Measurements from ENCODE around the gene NCOA7. TPM values are rescaled to one million over a fixed set of nuclear protein-coding genes. Genes with fewer than 3 reads are reported as not detected.
A peak's percentile ranks its signal among the peaks of the same experiment; 100 is the strongest.
"Not testable (repeated sequence)": the region's sequence is repeated elsewhere in the genome, so short reads cannot be mapped to it uniquely, and the experiment has no call there.

NCOA7 gene
- total RNA-seq, 1 donor from 2014 or later, result 59.0 TPM

DNA sequence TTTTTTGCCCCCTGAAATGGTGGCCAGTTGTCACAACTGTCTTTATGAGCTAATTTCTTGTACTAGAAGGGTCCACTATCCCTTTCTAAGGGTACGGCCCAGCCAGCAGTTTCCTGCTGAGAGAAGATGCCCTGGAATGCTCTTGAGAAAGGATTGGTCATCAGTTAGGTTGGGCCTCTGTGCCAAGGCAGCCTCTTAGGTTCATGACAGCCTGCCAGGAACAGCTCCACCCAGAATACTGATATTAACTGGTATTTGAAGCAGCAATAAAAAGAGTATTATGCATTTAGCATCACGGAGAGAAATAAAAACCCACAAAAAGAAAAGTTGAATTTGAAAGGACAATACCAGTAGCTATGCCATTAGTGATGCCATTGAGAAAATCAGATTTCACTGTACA is 156.9 kb downstream of the NCOA7 start:
- DNase-seq (ENCODE audit: low read depth), result no peak

DNA sequence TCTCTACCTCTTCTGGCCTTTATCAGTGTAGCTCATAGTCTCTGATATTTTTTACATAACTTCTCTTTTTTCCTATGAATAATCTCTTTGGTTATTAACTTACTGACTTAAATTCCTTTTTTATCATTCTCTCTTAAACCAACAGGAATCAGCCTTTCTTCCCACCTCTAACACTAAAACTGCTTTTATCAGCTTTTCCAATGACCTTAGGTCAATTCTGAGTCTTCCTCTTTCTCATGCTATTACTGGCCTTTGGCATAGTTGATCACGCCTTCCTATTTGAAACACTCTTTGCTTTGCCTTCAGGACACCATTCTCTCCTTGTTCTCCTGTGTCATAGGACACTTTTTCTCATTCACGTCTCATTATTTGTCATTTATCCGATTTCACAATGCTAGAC is 157.7 kb downstream of the NCOA7 start:
- DNase-seq (ENCODE audit: low read depth), result no peak

DNA sequence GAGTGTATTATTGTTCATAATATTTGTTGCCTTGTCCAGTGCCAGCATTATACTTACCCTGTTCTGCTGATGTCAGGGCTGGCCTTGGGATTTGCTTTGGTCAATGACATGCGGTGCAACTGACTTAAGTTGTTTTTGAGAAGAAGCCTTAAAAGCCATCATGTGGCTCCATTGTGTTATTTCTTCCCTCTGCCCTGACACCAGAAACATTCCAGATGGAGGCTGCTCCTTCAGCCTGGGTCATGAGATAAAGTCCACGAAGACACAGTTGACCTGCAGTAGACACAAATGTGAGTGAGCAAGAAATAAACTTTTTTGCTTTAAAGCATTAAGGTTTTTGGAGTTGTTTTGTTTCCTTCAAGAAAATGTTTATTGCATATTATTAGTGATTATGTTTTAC is 158.3 kb downstream of the NCOA7 start:
- DNase-seq (ENCODE audit: low read depth), result no peak

DNA sequence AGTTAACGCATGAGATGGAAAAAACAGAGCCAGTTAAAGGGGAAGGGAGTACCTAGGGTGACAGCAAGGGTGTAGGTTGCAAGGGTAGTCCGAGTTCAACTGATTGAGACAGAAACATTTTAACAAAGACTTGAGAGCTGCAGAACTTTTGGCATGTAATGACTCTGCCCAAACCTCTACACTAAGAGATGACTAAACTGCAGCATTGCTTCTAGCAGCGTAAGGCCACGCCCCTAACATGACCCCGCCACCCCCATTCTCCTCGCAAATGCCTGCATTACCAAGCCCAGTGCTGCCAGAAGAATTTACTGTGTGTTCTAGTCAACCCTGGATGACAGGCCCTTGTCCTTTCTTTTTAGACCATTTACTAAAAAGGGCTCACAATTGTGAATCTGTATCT is 159.5 kb downstream of the NCOA7 start:
- DNase-seq (ENCODE audit: low read depth), result no peak

DNA sequence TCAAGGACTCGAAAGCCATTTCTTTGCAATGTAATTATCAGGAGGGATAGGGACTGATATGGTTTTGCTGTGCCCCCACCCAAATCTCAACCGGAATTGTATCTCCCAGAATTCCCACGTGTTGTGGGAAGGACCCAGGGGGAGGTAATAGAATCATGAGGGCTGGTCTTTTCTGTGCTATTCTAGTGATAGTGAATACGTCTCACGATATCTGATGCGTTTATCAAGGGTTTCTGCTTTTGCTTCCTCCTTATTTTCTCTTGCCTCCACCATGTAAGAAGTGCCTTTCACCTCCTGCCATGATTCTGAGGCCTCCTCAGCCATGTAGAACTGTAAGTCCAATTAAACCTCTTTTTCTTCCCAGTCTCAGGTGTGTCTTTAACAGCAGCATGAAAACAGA is 160.0 kb downstream of the NCOA7 start:
- DNase-seq (ENCODE audit: low read depth), result not testable (repeated sequence)

DNA sequence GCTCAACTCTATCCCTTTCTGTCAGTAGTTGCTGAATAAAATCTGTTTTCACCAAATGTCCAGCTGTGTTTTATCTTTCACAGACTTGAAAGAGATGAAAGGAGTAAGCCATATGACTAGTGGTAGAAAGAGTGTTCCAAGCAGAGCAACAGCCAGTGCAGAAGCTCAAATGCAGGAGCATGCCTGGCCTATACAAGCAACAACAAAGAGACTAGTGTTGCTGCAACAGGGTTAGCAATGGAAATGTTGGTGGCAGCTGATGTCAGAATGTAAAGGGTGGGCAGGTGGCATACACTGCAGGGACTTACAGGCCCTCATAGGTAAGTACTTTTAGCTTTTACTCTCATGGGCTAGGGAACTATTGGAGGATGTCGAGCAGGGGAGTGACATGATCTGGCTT is 160.6 kb downstream of the NCOA7 start:
- DNase-seq (ENCODE audit: low read depth), result no peak

DNA sequence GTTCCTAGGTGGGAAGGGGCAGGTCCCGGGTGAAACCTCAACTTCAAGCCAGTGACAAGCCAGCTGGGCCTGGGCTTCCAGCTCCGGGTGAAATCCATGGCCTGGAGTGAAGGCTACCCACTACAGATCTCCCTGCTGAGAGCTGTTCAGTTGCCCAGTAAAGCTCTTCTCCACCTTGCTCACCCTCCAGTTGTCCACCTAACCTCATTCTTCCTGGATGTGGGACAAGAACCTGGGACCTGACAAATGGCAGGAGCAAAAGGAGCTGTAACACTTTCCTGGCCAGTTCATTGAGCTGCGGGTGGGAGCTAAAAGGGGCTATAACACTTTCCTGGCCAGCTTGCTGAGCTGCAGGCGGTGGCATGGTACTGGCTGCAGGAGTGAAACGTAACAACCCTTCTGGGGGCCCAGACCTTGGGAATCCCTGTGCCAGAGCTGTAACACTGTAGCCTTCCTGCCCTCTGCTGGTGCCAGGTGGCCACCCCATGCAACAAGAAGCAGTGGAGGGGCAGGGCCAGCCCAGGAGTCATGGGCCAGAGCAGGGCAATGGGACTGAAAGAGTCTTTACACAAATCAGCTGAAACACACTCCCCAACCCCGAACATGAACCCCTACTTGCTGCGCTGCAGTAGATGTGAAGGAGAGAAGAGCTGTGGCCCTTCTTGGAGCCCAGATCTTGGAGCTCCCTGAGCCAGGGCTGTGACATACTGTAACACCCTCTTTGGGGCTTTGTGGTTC is 162.2 kb downstream of the NCOA7 start:
- DNase-seq (ENCODE audit: low read depth), result no peak

DNA sequence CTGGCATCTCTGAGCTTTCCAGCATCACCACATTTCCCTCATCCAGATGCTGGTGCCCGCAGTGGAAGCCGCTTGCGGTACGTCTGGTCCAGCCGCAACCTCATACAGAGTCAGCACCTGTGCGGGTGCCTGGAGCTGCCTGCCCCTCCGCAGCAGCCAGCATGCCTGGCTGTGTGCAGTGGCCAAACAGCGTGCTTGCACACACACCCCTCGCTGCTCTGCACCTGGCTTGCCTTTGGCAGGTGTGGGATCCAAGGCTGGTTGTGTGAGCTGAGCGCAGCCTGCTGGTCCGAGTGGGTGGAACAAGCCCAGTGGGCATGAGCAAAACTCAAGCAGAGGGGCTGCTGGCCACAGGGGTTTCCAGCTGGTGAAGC is 162.7 kb downstream of the NCOA7 start:
- DNase-seq (ENCODE audit: low read depth), result no peak

DNA sequence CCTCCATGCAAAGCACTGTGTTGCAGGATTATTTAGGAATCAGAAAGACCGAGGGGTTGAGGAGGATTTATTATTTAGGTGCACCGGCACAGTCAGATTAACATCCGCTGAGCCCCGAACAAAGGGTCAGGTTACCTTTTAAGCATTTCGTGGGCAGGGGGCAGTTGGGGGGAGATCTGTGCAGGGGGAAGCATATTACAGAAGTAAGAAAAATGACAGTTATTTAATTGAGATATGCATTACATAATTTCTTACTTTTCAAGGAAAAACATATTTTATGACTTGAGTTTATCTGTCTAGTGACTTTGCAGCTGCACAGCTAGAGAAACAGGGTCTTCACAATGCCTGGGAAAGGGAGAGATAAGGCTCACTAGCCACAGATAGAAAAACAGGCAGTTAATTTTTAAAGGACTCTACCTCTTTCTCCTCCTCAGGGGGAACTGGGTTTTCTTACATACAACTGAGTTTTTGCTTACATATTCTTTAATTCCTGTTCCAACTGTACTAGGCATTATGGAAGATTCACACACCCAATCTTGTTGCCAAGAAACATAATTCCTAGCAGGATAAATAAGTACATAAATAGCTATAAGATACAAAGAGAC is 164.1 kb downstream of the NCOA7 start:
- no peak for DNase-seq (ENCODE audit: low read depth)

DNA sequence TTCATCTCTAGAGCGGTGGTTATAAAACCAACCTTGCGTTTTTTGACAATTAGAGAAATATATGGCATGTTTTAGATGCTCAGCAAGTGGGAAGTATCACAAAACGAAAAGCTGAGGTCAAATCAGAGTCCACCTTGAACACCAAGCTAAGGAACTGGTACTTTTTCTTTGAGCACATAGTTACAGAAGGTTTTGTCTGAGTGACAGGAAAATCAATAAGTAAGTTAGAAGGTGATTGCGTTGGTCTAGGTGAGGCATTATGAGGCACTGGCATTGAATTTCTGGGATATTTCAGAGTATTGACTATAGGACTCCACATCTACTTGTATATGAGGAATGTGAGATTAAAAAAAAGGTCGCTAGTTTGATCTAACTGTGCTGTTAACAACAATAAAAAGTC is 165.2 kb downstream of the NCOA7 start:
- no peak for DNase-seq (ENCODE audit: low read depth)

DNA sequence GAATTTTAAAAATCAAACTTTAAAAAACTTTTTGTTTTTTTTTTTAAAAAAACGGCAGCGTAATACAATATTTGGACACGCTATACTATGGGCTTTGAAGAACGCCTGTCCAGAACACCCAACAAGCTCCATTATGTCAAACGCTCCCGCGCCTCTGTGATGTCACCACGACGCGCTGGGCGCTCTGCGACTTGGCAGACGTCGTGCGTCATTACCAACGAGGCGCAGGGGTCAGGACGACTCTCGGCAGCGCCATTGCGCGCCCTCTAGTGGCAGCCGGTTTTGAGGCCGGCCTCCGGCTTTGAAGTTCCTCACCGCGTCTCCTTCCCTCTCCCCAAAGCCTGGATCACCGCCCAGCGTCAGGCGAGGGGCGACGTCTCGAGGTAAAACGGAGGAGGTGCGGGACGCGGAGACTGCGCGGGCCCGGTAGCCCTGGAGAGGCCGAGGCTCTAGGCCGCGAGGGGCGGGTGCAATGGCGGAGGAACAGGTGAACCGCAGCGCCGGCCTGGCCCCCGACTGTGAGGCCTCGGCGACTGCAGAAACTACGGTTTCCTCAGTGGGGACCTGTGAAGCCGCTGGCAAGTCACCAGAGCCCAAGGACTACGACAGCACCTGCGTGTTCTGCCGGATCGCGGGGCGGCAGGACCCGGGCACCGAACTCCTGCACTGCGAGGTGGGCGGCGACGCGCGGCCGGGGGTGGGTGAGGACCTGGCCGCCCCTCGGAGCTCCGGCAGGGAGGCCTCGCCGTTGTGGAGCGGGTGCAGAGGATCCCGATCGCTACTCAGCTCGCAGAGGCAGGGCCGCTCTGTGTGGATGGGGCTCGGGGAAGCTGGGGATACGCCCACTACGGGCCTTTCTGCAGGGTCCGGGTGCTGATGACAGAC is 166.0 kb downstream of the NCOA7 start, which contains the start of gene HINT3:
Gene HINT3 (plus strand): TSS at position 265 of the 885 bp plus-strand sequence. CDS start 208 bp downstream, at position 473.
- DNase-seq (ENCODE audit: low read depth), result peak; percentile 91

DNA sequence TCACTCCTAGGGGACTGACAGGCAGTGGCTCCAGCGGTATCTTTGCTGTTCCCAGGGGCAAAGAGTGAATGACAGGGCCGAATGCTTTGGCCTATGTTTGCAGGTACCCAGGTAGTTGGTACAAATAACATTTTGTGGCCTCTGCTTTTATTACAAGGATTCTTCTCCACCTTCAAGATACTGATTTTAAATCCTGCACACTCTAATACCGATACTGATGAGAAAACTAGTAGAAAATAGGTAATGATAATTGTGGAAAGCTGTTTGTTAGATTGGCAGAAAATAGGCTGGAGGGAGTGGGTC is 166.6 kb downstream of the NCOA7 start:
- DNase-seq (ENCODE audit: low read depth), result no peak

DNA sequence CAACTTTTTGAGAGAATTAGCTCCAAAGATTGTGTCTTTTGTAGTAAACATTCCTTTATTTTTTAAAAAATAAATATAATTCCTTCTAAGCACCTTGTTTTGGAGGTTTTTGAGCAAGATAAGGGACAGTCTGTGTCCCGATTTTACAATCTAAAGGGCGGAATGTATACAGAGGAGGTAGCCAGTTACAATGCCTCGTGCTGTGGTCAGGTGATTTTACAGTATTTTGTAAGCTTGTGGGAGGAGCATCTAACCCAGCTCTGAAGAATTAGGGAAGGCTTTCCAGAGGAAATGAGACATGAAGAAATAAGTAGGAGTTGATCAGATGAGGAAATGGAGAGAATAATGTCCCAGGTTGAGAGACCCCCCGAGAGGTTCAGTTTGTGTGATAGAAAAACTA is 167.1 kb downstream of the NCOA7 start:
- DNase-seq (ENCODE audit: low read depth), result peak; percentile 77

DNA sequence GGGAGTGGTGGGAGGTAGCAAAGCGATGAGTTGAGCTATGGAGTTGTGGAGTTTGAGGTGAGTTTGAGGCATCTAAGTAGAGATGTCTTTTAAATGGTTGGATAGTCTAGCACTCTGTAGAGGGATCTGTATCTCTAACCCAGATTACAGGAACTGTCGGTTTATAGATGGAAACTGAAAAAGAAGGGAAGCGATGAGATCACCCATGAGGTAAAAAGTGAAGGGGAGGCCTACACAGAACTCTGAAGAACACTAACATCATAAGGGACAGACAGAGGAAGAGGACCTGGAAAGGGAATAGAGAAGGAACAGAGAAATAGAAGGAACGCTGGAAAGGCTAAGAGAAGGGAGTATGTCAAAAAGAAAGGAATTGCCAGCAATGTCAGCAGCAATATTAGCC is 168.3 kb downstream of the NCOA7 start:
- no peak for DNase-seq (ENCODE audit: low read depth)

DNA sequence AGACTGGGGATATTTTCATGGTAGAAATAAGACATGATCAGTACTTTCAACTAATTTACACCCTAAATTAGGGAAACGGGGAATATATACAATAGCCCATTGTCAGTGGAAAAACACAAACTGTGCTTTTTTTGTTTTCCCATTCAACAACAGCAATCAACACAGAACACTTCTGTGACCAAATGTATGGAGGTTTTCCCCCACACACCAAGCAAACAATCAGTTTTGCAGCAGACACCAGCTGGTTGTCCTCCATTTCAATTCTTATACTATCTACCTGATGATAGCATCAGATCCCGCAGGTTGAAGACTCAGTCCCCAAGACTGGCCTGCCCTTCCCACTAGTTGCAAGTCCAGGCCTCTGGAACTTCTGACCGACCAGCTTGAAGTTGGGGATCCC is 170.4 kb downstream of the NCOA7 start:
- DNase-seq (ENCODE audit: low read depth), result no peak

DNA sequence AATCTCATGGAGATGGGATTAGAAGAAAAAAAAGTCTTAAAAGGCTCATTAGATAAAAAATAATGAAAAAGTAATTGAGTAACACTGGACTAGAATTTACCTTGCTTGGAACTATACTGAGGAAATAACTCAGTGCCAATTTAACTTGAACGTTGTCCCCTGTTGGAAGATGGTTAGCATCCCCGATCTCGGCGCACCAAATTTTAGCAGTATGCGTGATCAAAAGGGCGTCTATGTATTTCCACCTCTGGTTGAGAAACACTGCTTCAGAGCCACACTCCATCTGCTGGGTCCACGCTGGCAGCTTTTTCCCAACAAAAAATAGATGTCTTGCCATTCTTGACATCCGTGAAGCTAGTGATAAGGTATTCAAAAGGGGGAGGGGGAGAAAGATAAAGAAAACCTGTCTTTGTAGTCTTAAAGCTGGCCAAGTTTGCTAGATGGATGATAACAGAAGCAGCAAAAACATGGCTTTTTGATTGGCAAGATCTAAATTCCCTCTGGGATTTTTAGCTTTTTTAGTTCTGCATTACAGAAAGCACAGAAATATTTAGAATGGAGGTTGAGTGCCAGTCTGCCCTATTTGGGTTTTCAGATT is 172.2 kb downstream of the NCOA7 start:
- DNase-seq (ENCODE audit: low read depth), result no peak

DNA sequence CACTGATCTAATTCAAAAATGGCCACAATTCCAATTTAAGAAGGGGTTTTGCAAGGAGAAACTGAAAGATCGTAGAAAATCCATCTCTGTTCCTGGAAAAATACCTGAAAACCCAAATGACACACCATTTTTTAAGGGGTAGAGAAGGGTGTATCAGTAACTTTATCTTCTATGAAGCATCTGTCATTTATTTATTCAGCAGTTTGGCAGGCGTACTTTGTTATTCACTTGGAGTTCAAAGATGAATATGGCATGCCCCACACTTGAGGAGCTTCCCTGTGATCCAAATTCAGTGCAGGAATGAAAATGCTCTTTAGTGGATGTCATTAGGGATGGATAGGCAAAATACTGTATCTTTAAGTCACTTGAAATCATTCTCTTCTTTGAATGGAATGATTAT is 173.1 kb downstream of the NCOA7 start:
- no peak for DNase-seq (ENCODE audit: low read depth)

DNA sequence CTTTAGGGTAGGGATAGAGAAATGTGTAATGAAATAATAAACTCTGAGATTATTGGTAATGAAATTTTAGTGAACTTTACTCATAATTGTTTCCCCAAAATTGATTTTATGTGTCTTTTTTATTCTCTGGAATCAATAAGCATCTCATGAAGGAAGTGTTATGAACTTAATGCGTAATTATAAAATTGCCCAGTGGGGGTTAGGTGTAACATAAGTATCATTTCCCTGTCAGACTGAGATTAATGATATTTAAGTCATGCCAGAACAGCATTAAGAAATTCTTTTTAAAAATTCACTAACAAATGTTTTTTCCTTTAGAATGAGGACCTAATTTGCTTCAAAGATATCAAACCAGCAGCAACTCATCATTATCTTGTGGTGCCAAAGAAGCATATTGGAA is 175.8 kb downstream of the NCOA7 start:
- no peak for DNase-seq (ENCODE audit: low read depth)

DNA sequence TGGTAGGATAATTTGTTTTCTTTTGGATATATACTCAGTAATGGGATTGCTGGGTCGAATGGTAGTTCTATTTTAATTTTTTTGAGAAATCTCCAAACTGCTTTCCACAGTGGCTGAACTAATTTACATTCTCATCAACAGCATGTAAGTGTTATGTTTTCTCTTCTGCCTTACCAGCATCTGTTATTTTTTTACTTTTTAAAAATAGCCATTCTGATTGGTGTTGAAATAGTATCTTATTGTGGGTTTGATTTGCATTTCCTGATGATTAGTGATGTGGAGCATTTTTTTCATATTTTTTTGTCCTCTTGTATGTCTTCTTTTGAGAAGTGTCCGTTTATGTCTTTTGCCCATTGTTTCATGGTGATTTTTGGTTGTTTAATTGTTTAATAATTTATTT is 177.7 kb downstream of the NCOA7 start:
- no peak for DNase-seq (ENCODE audit: low read depth)

DNA sequence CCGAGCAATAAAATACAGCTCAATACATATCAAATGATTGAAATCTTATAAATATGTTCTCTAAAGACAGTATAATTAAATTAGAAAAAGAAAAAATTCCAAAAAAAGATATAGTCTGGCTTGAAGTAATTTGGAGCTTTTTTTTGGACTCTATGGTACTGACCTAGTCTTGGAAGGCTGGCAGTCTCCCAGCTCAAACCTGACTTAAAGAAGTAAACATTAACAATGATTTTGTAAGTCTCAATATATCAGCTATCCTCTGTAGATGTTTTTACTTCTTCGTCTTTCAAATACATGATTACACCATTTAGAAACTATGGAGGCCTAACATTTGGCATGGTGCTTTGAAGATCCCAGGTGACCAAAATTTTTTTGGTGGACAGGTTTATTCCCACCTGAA is 180.0 kb downstream of the NCOA7 start:
- no peak for DNase-seq (ENCODE audit: low read depth)

DNA sequence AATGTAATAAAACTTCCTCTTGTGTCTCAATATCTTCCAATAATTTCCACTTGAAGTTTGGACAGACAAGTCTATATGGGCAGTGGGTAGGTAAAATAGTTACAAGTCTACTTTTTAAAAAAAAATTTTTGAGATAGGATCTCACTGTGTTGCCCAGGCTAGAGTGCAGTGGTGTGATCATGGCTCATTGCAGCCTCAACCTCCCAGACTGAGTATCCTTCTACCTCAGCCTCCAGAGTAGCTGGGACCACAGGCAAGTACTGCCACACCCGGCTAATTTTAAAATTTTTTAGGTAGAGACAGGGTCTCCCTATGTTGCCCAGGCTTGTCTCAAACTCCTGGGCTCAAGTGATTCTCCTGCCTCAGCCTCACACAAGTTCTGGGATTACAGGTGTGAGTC is 181.7 kb downstream of the NCOA7 start:
- not testable (repeated sequence) for DNase-seq (ENCODE audit: low read depth)

DNA sequence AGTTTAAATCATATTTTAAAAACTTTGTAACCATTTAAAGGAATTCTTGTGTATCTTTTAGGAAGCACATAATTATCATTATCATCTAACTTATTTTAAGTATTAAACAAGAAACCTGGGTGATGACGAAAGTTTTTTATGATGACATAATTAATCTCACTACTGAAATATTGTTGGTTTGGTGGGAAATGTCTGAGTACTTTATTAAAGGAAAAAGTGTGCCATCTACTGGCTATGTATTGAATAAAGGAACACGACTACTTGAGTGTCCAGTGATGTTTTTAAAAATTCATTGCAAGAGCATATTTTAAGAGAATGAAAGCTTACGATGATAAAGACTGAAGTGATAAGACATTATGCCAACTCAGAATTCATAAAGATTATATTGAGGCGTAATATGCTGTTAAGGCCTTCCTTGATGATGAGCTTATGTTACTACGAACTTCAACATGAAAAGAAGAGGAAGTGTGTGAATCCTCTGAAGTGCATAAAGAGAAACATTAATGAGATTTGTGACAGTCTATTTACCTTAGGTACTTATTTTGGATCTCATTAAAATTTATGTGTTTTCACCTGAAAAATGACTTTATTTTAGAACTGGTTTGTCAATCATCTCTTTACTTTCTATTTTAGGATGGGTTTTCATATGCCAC is 183.6 kb downstream of the NCOA7 start:
- peak; percentile 59 for DNase-seq (ENCODE audit: low read depth)

Data from renal cortical epithelial cell (primary cell).